Upper lobe of left lung (tissue), 6 donors: Measurements from ENCODE around the gene SRD5A2. TPM values are rescaled to one million over a fixed set of nuclear protein-coding genes. Genes with fewer than 3 reads are reported as not detected.
A peak's percentile ranks its signal among the peaks of the same experiment; 100 is the strongest.

ENCODE experiments used
- ATAC-seq, 2 donors: fragments of 200-7000 bp; cut with Tn5 transposase; one replicate each; pipeline ENCODE4 v1.9.1; 2022; ENCODE audit warnings: mild to moderate bottlenecking in 2 of 2, moderate library complexity in 2 of 2; ENCODE audit not compliant: low FRiP score in 2 of 2
- DNase-seq, 2 donors: peaks; one replicate each; pipeline ENCODE4 v3.0.0-alpha.2; 2019 to 2020
- H3K27ac ChIP-seq, 4 donors: fragments of 200-600 bp; sonication (generic); one replicate each; pipeline ENCODE4 v1.5.1; 2016 to 2019
- H3K27me3 ChIP-seq, 4 donors: fragments of 200-600 bp; sonication (generic); one replicate each; pipeline ENCODE4 v1.5.1; 2017 to 2019
- H3K36me3 ChIP-seq, 4 donors: fragments of 200-600 bp; sonication (generic); one replicate each; pipeline ENCODE4 v1.5.1; 2016 to 2019
- H3K4me1 ChIP-seq, 4 donors: fragments of 200-600 bp; sonication (generic); one replicate each; pipeline ENCODE4 v1.5.1; 2018 to 2019
- H3K4me3 ChIP-seq, 4 donors: fragments of 200-600 bp; sonication (generic); one replicate each; pipeline ENCODE4 v1.5.1; 2017 to 2019; ENCODE audit warnings: mild to moderate bottlenecking in 2 of 4, moderate library complexity in 1 of 4
- H3K9me3 ChIP-seq, 4 donors: fragments of 200-600 bp; sonication (generic); one replicate each; pipeline ENCODE4 v1.5.1; 2018 to 2019
- CTCF ChIP-seq, 6 experiments: fragments of 450-650 bp in 4 of 6; fragments of 200-600 bp in 2 of 6; sonication (generic) in 2 of 6; IDR thresholded peaks; one replicate each; pipeline ENCODE4 v1.5.1; 2016 to 2019; ENCODE audit warnings: antibody characterized with exemption in 6 of 6
- EP300 ChIP-seq, 4 donors: sonication (generic); formaldehyde crosslinking; IDR thresholded peaks; one replicate each; pipeline ENCODE4 v1.5.1; 2017; ENCODE audit warnings: antibody characterized with exemption in 4 of 4, control low read depth in 2 of 4
- POLR2A ChIP-seq, 4 donors: fragments of 450-650 bp; IDR thresholded peaks; one replicate each; pipeline ENCODE4 v1.5.1; 2016 to 2017; ENCODE audit warnings: antibody characterized with exemption in 4 of 4, mild to moderate bottlenecking in 2 of 4
- POLR2AphosphoS5 ChIP-seq, 2 donors: sonication (generic); formaldehyde crosslinking; IDR thresholded peaks; one replicate each; pipeline ENCODE4 v1.5.1; 2017; ENCODE audit warnings: antibody characterized with exemption in 2 of 2
- WGBS, 2 donors: methylation state at CpG; one replicate each; pipeline ENCODE4 v1.1.5; 2017 to 2018; 5-methylcytosine and 5-hydroxymethylcytosine counted together
- total RNA-seq, 6 donors: library from RNA; depleted of rRNA in 4 of 6; stranded (reverse); fragments of >200 nt in 4 of 6; gene quantifications; one replicate each; pipeline versions ENCODE4 v1.1.0 to v1.2.1, GENCODE V29; 2016 to 2021
- donor health status: DM: no; HTN: no; CAD: no; lungs with moderate emphysema.
- donor health status: DM: no; HTN: yes; CAD: no; lungs with severe emphysema.

Gene SRD5A2
- total RNA-seq, 6 donors from 2014 or later: 0.09 to 3.7 (median 0.62) TPM

- WGBS, 2 donors: 63 to 66% methylated on average over 5 of the region's 5 CpGs
- ATAC-seq (no peak), DNase-seq (no peak)
- H3K36me3 ChIP-seq: no peaks in the 10 kb centered on the region
- no peaks in the 10 kb centered on the region for H3K27me3 ChIP-seq
- H3K27ac ChIP-seq: no peak overlapping the region
- TF ChIP-seq EP300 (IDR thresholded peaks at IDR 0.05) (no peak), POLR2A (IDR thresholded peaks at IDR 0.05) (no peak), POLR2AphosphoS5 (IDR thresholded peaks at IDR 0.05) (no peak), CTCF (IDR thresholded peaks at IDR 0.05) (no peak)
- no peaks in the 10 kb centered on the region for H3K9me3 ChIP-seq
- H3K4me3 ChIP-seq: no peak overlapping the region
- no peaks in the 10 kb centered on the region for H3K4me1 ChIP-seq
Observed at GRCh38 chr2:31525876-31526275, 54.9 kb downstream of the SRD5A2 start.

- 75 to 88% methylated on average over 4 of the region's 4 CpGs for WGBS, 2 donors
Observed at GRCh38 chr2:31524592-31524991, 56.1 kb downstream of the SRD5A2 start.

GRCh38 chr2:31523871-31524492 lies 56.8 kb downstream of the SRD5A2 start:
- peak in 1 of 2 donors; percentile 28 for ATAC-seq
- Histone ChIP-seq H3K4me1 (no peaks in the 10 kb centered on the region), H3K9me3 (no peaks in the 10 kb centered on the region), H3K36me3 (no peaks in the 10 kb centered on the region), H3K27me3 (no peaks in the 10 kb centered on the region), H3K27ac (no peak overlapping the region), H3K4me3 (no peak overlapping the region)
- DNase-seq: peak in 1 of 2 donors; percentile 25
- TF ChIP-seq POLR2A (IDR thresholded peaks at IDR 0.05): no peak
- TF ChIP-seq CTCF (IDR thresholded peaks at IDR 0.05): peak; percentile 59 to 73 (median 64)
- 20 to 27% methylated on average over 8 of the region's 8 CpGs for WGBS, 2 donors

More at GRCh38 chr2:31524592-31524991, 56.1 kb downstream of the SRD5A2 start:
- Histone ChIP-seq H3K4me3 (no peak overlapping the region), H3K27ac (no peak overlapping the region), H3K36me3 (no peaks in the 10 kb centered on the region), H3K27me3 (no peaks in the 10 kb centered on the region), H3K9me3 (no peaks in the 10 kb centered on the region), H3K4me1 (no peaks in the 10 kb centered on the region)
- ATAC-seq: no peak
- TF ChIP-seq CTCF (IDR thresholded peaks at IDR 0.05): no peak
- TF ChIP-seq POLR2A (IDR thresholded peaks at IDR 0.05): no peak
- no peak for TF ChIP-seq EP300 (IDR thresholded peaks at IDR 0.05)
- no peak for TF ChIP-seq POLR2AphosphoS5 (IDR thresholded peaks at IDR 0.05)
- DNase-seq: no peak

- ATAC-seq: no peak
- WGBS, 2 donors: 81 to 83% methylated on average over 4 of the region's 4 CpGs
- TF ChIP-seq CTCF (IDR thresholded peaks at IDR 0.05) (no peak), POLR2AphosphoS5 (IDR thresholded peaks at IDR 0.05) (no peak), POLR2A (IDR thresholded peaks at IDR 0.05) (no peak), EP300 (IDR thresholded peaks at IDR 0.05) (no peak)
Observed at GRCh38 chr2:31522786-31523185, 58.0 kb downstream of the SRD5A2 start.

More at GRCh38 chr2:31522786-31523185, 58.0 kb downstream of the SRD5A2 start:
- no peaks in the 10 kb centered on the region for H3K4me1 ChIP-seq
- H3K36me3 ChIP-seq: no peaks in the 10 kb centered on the region
- no peaks in the 10 kb centered on the region for H3K27me3 ChIP-seq
- no peak overlapping the region for H3K4me3 ChIP-seq
- no peak overlapping the region for H3K27ac ChIP-seq
- no peaks in the 10 kb centered on the region for H3K9me3 ChIP-seq
- DNase-seq: no peak
